Measurements from ENCODE around the gene MGAT5B. TPM values are rescaled to one million over a fixed set of nuclear protein-coding genes. Genes with fewer than 3 reads are reported as not detected.

MGAT5B gene
- total RNA-seq, 1 donor from 2014 or later: 1.4 TPM

DNA sequence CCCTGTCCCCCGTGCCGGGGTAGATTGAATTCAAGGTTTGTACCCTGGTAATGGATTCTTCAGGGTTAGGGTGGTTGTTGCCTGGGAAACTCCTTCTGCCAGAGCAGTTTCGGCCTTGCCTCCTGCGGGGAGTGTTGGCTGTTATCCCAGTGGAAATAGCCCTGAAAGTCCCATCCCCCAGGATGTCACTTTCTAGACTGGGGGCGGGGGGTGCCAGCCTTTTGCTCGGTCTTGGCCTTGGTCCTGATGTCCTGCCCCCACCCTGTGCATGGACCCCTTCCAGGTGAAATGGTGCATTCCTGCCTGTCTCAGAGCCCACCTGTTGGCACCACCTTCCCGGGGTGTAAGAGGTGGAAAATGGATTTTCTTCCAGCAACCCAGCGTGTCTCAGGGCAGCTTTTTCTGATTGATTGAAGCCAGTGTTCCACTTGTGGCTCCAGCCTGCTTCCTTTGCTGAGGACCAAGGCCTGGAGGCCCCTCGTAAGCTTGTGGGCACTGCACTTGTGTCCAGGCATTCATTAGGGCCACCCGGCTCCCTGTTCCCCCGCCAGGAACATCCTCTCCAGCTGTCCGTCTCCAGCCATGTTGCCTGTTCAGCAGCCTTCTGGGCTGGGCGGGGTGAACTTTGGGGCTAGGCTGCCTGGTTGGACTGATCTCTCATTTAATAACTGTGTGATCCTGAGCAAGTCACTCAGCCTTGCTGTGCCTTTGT, 25.6 kb downstream of the MGAT5B start:
- no peak for ATAC-seq
- intact Hi-C loops (cut with DNase I): no loop called here
- no peak for DNase-seq (ENCODE audit: low spot score)

GRCh38 chr17:76894842-76895241, 26.6 kb downstream of the MGAT5B start:
- no peak for DNase-seq (ENCODE audit: low spot score)
- ATAC-seq: no peak
- intact Hi-C loops (cut with DNase I): no loop called here

GRCh38 chr17:76897023-76897422, 28.8 kb downstream of the MGAT5B start:
- ATAC-seq (no peak), DNase-seq (ENCODE audit: low spot score) (no peak)
- intact Hi-C loops (cut with DNase I): no loop called here

DNA sequence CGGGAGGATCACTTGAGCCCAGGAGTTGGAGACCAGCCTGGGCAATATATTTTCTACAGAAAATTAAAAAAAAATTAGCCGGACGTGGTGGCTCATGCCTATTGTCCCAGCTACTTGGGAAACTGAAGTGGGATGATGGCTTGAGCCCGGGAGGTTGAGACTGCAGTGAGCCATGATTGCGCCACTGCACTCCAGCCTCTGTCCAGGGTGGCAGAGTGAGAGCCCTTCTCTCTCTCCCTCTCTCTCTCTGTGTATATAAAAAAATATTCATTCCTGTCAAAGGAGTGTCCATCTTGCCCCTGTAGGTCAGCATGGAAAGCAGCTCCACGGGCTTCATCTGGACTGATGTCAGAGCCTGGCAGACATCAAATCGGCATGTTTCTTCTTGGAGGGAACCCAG, 31.2 kb downstream of the MGAT5B start:
- DNase-seq (ENCODE audit: low spot score) (no peak), ATAC-seq (no peak)
- intact Hi-C loops (cut with DNase I): no loop called here

DNA sequence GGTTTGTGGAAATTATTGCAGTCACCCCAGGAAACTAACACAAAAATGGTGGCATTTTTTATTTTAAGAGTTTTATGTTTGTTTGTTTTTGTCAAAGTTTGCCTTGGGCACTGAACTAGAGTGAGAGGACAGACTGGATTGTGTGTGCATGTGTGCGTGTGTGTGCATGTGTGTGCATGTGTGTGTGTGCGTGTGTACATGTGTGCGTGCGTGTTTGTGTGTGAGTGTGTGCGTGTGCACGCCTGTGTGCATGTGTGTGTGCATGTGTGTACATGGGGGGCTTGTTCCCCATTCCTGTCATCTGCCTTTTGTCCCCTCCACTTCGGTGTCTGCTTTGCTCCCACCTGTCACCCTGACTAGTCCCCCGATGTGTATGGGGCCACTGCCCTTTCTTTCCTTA, 32.5 kb downstream of the MGAT5B start:
- no peak for DNase-seq (ENCODE audit: low spot score)
- intact Hi-C loops (cut with DNase I): no loop called here
- no peak for ATAC-seq

DNA sequence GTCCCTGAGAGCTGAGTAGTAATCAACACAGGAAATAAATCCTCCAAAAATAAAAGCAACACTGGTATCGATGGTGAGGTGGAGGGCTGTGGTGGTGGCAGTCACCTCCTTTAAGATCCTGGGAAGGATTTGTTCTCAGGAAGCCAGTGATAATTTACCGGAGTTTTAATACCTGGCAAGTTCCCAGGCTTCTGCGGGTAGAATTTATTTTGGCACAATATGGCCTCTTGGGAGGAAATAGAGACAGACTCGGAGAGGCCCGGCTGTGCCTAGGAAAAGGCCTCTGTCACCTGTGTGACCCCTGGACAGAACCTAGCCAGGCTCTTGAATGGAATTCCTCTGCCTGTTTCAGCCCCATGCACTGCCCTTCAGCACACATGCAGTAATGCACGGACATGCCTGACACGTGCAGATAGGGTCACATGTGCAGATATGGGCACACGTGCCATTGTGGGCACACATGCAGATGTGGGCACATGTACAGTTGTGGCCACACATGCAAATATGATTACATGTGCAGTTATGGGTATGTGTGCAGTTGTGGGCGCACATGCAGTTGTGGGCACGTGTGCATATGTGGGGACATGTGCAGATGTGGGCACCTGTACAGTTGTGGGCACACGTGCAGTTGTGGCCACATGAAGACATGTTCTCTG, 33.5 kb downstream of the MGAT5B start:
- intact Hi-C loops (cut with DNase I): no loop called here
- no peak for ATAC-seq
- DNase-seq (ENCODE audit: low spot score): no peak

DNA sequence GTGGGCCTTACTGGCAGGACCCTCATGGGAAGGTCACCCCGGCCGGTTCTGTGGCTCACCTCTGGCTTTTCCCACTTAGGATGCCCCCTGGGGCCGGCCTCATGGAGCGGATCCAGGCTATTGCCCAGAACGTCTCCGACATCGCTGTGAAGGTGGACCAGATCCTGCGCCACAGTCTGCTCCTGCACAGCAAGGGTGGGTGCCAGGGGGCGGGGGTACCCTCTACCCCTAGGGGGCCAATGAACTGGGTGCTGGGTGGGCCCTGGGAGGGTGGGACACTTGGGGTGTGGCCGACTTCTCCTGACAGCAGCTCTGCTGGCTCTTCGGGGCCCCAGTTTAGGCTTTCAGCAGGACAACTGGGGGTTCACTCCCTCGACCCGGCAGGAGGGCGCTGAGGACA, 34.3 kb downstream of the MGAT5B start:
- ATAC-seq (no peak), DNase-seq (ENCODE audit: low spot score) (no peak)
- intact Hi-C loops (cut with DNase I): no loop called here

DNA sequence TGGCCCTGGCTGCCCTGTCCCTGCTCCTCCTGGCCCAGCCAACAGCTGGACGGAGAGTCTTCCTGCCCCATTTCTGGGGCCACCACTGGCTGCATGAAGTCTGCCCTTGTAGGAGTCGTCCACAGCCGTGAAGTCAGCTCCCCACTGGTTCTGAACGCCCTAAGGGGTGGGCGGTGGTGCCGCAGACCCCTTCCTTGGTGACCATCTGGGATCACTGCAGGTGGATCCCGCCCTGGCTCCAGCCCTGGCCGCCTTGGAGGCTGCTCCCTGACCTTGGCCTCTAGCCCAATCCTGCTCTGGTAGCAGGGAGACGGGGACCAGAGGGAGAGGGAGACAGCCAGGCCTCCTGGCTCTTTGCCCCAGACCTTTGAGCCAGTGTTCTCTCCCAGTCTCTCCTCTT, 35.4 kb downstream of the MGAT5B start:
- DNase-seq (ENCODE audit: low spot score): no peak
- no peak for ATAC-seq
- intact Hi-C loops (cut with DNase I): no loop called here

- intact Hi-C loops (cut with DNase I): no loop called here
- DNase-seq (ENCODE audit: low spot score) (no peak), ATAC-seq (no peak)
These were observed 35.9 kb downstream of the MGAT5B start for GRCh38 chr17:76904116-76904515.

DNA sequence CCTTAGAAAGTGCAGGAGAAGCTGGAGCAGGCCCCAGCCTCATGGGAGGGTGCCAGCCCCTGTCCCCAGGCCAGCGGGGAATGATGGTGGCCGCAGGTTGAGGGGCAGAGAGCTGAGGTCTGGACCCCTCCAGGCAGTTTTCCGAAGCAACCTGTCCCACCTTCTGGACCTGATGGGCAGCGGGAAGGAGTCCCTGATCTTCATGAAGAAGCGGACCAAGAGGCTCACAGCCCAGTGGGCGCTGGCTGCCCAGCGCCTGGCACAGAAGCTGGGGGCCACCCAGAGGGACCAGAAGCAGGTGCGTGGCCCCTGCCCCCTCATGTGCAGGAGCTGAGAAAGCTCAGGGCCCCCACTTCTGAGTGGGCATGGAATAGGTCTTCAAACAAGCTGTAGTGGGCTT, 36.8 kb downstream of the MGAT5B start:
- intact Hi-C loops (cut with DNase I): no loop called here
- DNase-seq (ENCODE audit: low spot score) (no peak), ATAC-seq (no peak)

GRCh38 chr17:76905836-76906235, 37.6 kb downstream of the MGAT5B start:
- no peak for ATAC-seq
- no peak for DNase-seq (ENCODE audit: low spot score)
- intact Hi-C loops (cut with DNase I): no loop called here

DNA sequence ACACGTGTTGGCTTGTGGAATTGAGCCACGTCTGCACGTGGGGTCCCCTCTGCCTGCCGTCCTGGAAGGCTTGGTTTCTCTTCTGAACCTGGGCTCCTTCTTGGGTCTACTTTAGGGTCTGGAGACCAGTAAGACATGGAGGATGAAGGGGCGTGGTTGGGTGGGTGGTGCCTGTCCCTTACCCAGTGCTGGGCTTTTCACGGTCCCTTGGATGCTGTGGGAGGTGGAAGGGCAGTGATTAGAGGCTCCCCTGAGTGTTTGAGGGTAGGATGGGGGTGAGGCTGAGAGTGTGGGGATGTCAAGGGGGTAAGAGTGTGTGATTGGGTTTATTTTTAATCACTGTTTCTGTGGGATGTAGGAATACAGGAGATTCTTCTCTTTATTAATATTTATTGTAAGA, 38.3 kb downstream of the MGAT5B start:
- ATAC-seq (no peak), DNase-seq (ENCODE audit: low spot score) (no peak)
- intact Hi-C loops (cut with DNase I): no loop called here

- ATAC-seq (no peak), DNase-seq (ENCODE audit: low spot score) (no peak)
- intact Hi-C loops (cut with DNase I): no loop called here
These were observed 39.1 kb downstream of the MGAT5B start for GRCh38 chr17:76907352-76907751.

DNA sequence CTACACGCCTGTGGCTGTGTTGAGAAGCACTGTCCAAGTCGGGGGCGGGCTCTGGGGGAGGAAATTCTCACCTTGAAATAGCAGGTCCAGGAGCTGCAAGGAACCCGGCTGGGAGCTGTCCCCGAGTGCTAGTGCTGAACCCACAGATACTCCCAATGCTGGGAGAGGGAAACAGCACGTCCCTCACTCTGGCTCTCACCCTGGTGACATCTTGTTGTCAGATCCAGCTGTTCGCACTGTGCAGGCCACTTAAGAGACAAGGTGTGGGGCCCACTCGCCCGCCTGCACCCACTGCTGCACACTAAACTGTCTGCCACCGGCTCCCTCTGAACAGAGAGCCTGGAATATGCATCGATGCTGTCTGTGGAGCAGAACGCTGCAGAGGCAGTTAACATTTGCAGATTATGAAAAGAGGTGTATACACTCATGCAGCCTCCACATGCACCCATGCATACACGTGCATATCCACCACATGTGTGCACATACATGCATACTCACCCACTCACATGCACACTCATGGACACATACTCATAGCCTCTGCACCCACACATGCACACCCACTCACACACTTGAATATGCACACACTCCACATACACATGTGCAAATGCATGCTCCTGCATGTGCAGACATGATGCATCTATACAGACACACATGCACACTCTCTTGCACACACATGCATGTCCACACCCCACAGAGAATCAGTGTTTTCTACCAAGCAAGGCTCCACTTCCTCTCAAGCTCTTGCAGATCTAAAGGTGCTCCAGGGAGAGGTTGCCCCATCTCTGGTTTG, 42.0 kb downstream of the MGAT5B start:
- DNase-seq (ENCODE audit: low spot score) (no peak), ATAC-seq (no peak)
- intact Hi-C loops (cut with DNase I): no loop called here

DNA sequence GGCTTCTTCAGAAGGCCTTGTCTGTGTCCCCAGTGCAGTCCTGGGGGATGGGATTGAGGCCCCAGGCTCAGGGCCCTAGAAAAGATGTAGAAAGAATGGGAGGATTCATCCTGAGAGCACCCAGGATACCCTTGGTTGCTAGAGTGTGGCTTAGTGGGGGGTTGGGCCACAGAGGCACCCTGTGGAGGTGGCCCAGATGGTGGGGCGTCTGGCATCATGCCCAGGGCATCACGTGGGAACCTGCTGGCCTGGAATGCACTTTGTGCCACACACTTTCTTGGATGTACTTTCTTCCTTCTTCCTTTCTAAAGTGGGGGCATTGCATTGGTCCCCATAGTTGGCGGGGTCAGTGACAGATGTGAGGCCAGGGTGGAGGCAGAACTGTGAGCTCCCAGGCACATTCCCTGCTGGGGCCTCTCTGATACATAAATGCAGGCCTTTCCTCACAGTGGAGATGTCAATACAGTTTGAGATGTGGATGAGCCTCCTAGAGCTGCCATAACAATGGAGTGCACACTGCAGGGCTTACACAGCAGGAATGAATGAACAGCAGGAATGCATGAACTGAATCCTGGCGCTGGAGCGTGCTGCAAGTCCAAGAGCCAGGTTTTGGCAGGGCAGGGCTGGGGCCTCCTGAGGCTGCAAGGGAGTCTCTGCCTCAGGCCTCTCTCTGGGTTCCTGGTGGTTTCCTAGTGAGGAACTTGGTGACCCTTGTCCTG, 43.3 kb downstream of the MGAT5B start:
- no peak for DNase-seq (ENCODE audit: low spot score)
- intact Hi-C loops (cut with DNase I): no loop called here

GRCh38 chr17:76912421-76913164, 44.4 kb downstream of the MGAT5B start:
- DNase-seq (ENCODE audit: low spot score): no peak
- ATAC-seq: no peak
- intact Hi-C loops (cut with DNase I): no loop called here

More for the DNA sequence above, 43.3 kb downstream of the MGAT5B start:
- no peak for ATAC-seq

DNA sequence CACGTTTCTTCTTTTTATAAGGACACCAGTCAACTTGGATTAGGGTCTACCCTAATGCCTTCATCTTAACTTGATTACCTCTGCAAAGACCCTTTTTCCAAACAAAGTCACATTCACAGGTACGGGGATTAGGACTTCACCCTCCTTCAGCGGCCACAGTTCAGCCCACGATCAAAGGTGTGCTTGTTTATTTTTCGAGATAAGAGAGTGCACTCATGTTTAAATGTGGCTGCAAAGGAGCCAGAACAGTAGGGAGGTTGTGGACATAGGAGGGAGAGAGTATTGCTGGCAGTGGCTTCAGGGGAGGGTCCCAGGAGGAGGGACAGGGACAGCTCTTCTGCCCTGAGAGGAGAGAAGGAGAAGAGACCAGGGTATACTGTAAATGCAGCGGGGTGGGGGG, 46.7 kb downstream of the MGAT5B start:
- ATAC-seq (no peak), DNase-seq (ENCODE audit: low spot score) (no peak)
- intact Hi-C loops (cut with DNase I): no loop called here

GRCh38 chr17:76915840-76916510, 47.8 kb downstream of the MGAT5B start:
- no peak for ATAC-seq
- intact Hi-C loops (cut with DNase I): no loop called here
- DNase-seq (ENCODE audit: low spot score): no peak
